Measurements from ENCODE around the gene SMIM24.

The SMIM24 gene

GRCh38 chr19:3470500-3471128 is 9.7 kb downstream of the SMIM24 start:
- DNase-seq: no peak

- no peak for DNase-seq
Observed at GRCh38 chr19:3469638-3470499, 10.5 kb downstream of the SMIM24 start.

- no peak for DNase-seq
Observed at GRCh38 chr19:3468211-3468610, 12.1 kb downstream of the SMIM24 start.

GRCh38 chr19:3467437-3468198 is 12.7 kb downstream of the SMIM24 start:
- no peak for DNase-seq

- no peak for DNase-seq
Observed at GRCh38 chr19:3466635-3467034, 13.7 kb downstream of the SMIM24 start.

- no peak for DNase-seq
Observed at GRCh38 chr19:3465552-3465951, 14.8 kb downstream of the SMIM24 start.

- no peak for DNase-seq
Observed at GRCh38 chr19:3464587-3465235, 15.6 kb downstream of the SMIM24 start.

- DNase-seq: no peak
Observed at GRCh38 chr19:3463714-3464586, 16.4 kb downstream of the SMIM24 start.

GRCh38 chr19:3462991-3463713 is 17.2 kb downstream of the SMIM24 start:
- DNase-seq: no peak

GRCh38 chr19:3459965-3460582 is 20.3 kb downstream of the SMIM24 start:
- DNase-seq: no peak

GRCh38 chr19:3459089-3459881 is 21.0 kb downstream of the SMIM24 start:
- DNase-seq: no peak

GRCh38 chr19:3458229-3459088 is 21.9 kb downstream of the SMIM24 start:
- no peak for DNase-seq

- no peak for DNase-seq
Observed at GRCh38 chr19:3457528-3458228, 22.6 kb downstream of the SMIM24 start.

GRCh38 chr19:3456925-3457527 is 23.3 kb downstream of the SMIM24 start:
- DNase-seq: no peak

GRCh38 chr19:3455960-3456601 is 24.2 kb downstream of the SMIM24 start:
- DNase-seq: no peak

GRCh38 chr19:3455393-3455955 is 24.9 kb downstream of the SMIM24 start:
- no peak for DNase-seq

Data from NCI-H1694 (cell line).